Keratinocyte (primary cell): ENCODE results near the gene PKD1. TPM values are rescaled to one million over a fixed set of nuclear protein-coding genes. Genes with fewer than 3 reads are reported as not detected.
A peak's percentile ranks its signal among the peaks of the same experiment; 100 is the strongest.
"Not testable (repeated sequence)": the region's sequence is repeated elsewhere in the genome, so short reads cannot be mapped to it uniquely, and the experiment has no call there.

Experiments used
- DNase-seq: peaks from one replicate; pipeline ENCODE4 v3.0.0-alpha.2; 2011; ENCODE audit warnings: low read depth, missing footprints, low spot score
- FAIRE-seq: peaks from 2 replicates; lab custom pipeline; 2011; peaks lifted over from hg19 to GRCh38; lab: Jason Lieb, UNC
- H2AFZ ChIP-seq: 2 replicates; pipeline ENCODE4 v1.6.0; 2012; ENCODE audit warnings: low read length, control low read depth, inconsistent platforms; ENCODE audit not compliant: control insufficient read depth
- H3K27ac ChIP-seq: 2 replicates; pipeline ENCODE4 v1.5.1; 2011; ENCODE audit warnings: low read length; ENCODE audit not compliant: control insufficient read depth, insufficient read depth
- H3K27me3 ChIP-seq: 3 replicates; pipeline ENCODE4 v1.6.0; 2011; ENCODE audit warnings: low read length; ENCODE audit not compliant: control insufficient read depth, insufficient read depth; ENCODE audit errors: extremely low read depth
- H3K36me3 ChIP-seq, 2 experiments: 2 replicates in 1 of 2; 3 replicates in 1 of 2; pipeline ENCODE4 v1.5.1; 2011; ENCODE audit warnings: low read length in 2 of 2, mild to moderate bottlenecking in 1 of 2; ENCODE audit not compliant: control insufficient read depth in 2 of 2, insufficient read depth in 2 of 2; ENCODE audit errors: extremely low read depth in 1 of 2
- H3K4me1 ChIP-seq: 3 replicates; pipeline ENCODE4 v1.5.1; 2011; ENCODE audit warnings: low read length; ENCODE audit not compliant: control insufficient read depth, insufficient read depth; ENCODE audit errors: extremely low read depth
- H3K4me2 ChIP-seq: 3 replicates; pipeline ENCODE4 v1.6.0; 2011; ENCODE audit warnings: low read depth, low read length; ENCODE audit not compliant: control insufficient read depth, insufficient read depth; ENCODE audit errors: extremely low read depth
- H3K4me3 ChIP-seq, 3 experiments: fragments of 200-600 bp in 1 of 3; sonication (generic) in 1 of 3; 2 replicates in 2 of 3; 3 replicates in 1 of 3; pipeline ENCODE4 v1.5.1; 2011 to 2016; ENCODE audit warnings: low read length in 3 of 3, mild to moderate bottlenecking in 3 of 3, control low read depth in 2 of 3, inconsistent platforms in 1 of 3, low read depth in 1 of 3, mixed read lengths in 1 of 3, mixed run types in 1 of 3, moderate library complexity in 1 of 3; ENCODE audit not compliant: control insufficient read depth in 2 of 3, insufficient read depth in 2 of 3; ENCODE audit errors: extremely low read depth in 1 of 3
- H3K79me2 ChIP-seq: 2 replicates; pipeline ENCODE4 v1.6.0; 2012; ENCODE audit warnings: low read length; ENCODE audit not compliant: control insufficient read depth, insufficient read depth
- H3K9ac ChIP-seq: 3 replicates; pipeline ENCODE4 v1.6.0; 2011; ENCODE audit warnings: low read length; ENCODE audit not compliant: control insufficient read depth, insufficient read depth; ENCODE audit errors: extremely low read depth
- H3K9me1 ChIP-seq: 3 replicates; pipeline ENCODE4 v1.6.0; 2011; ENCODE audit warnings: low read length; ENCODE audit not compliant: control insufficient read depth, insufficient read depth; ENCODE audit errors: extremely low read depth
- H3K9me3 ChIP-seq: 2 replicates; pipeline ENCODE4 v1.5.1; 2012; ENCODE audit warnings: low read depth, low read length; ENCODE audit not compliant: control insufficient read depth
- H4K20me1 ChIP-seq: 3 replicates; pipeline ENCODE4 v1.6.0; 2011; ENCODE audit warnings: low read length; ENCODE audit not compliant: control insufficient read depth, insufficient read depth; ENCODE audit errors: extremely low read depth
- EZH2 ChIP-seq: IDR thresholded peaks from one replicate; pipeline ENCODE4 v1.6.1; 2012; ENCODE audit warnings: inconsistent platforms, mild to moderate bottlenecking, low read length, moderate library complexity
- dilution Hi-C: fragments of 300-500 bp; cut with MboI; formaldehyde crosslinking; loops from one replicate; pipeline ENCODE4 v1.7.0; 2020; ENCODE audit warnings: low sequenced_read_pairs; ENCODE audit not compliant: extremely low pct_ligation_motif_present
- polyA plus RNA-seq, 5 experiments: library from polyadenylated mRNA; depleted of rRNA in 3 of 5; stranded (reverse) in 3 of 5; stranded (forward) in 1 of 5; unstranded in 1 of 5; fragments of >200 nt; gene quantifications; 1 replicate in 1 of 5; 2 replicates in 3 of 5; 3 replicates in 1 of 5; pipeline versions ENCODE4 v1.2.1 to v1.2.3, GENCODE V29; 2011 to 2012; ENCODE audit warnings: missing spikeins in 2 of 5, low read depth in 1 of 5, low replicate concordance in 1 of 5
- TF ChIP-seq, protein P1 (sequence below), 3 experiments: IDR thresholded peaks in 1 of 3; conservative IDR thresholded peaks in 1 of 3; optimal IDR thresholded peaks in 1 of 3; 2 replicates in 2 of 3; 3 replicates in 1 of 3; pipeline versions ENCODE3 to v1.5.1; 2011; ENCODE audit warnings: low read length in 3 of 3, mild to moderate bottlenecking in 3 of 3, moderate library complexity in 2 of 3, control low read depth in 1 of 3, inconsistent platforms in 1 of 3; ENCODE audit not compliant: insufficient read depth in 2 of 3; ENCODE audit errors: extremely low read depth in 1 of 3

Gene PKD1
- polyA plus RNA-seq, 1 donor (not counting 4 experiments of a cell fraction or from before 2014, with no cell fraction given) = 10.6 TPM

- peak; percentile 59 for FAIRE-seq
These were observed 12.6 kb downstream of the PKD1 start for GRCh38 chr16:2122934-2123683.

DNA sequence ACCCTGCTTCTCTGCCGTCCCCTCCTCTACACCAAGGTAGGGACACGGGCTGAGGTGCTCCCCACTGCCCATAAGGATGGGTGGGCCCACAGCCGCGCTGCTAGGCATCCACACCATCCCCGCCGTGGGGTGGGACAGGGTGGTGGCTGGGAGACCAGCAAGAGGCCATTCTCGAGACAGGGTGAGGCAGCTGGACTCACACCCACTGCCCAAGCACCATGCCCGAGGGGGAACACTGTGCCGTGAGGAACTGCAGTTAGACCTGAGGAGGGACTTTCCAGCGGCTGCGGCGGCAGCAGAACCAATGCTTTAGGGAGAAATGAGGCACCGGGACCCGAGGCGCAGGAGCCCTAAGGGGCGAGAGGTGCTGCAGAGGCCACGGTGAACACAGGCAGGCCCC lies 13.3 kb downstream of the PKD1 start:
- Histone ChIP-seq H3K4me1 (peaks cover 45% of the 10 kb centered on the region), H3K4me3 (peak overlapping the region in 1 of 3 experiments; percentile 23), H3K27ac (peak overlapping the region; percentile 33), H2AFZ (no peak overlapping the region), H3K9me3 (no peaks in the 10 kb centered on the region), H3K4me2 (peak overlapping the region; percentile 45), H3K27me3 (no peaks in the 10 kb centered on the region), H3K9ac (peak overlapping the region; percentile 36), H3K79me2 (peaks cover 39% of the 10 kb centered on the region), H4K20me1 (peaks cover 2% of the 10 kb centered on the region), H3K36me3 (no peaks in the 10 kb centered on the region), H3K9me1 (no peaks in the 10 kb centered on the region)
- dilution Hi-C loops = no loop called here
- FAIRE-seq (no peak), DNase-seq (no peak)
- TF ChIP-seq EZH2 = no peak
- TF ChIP-seq, protein P1, sequence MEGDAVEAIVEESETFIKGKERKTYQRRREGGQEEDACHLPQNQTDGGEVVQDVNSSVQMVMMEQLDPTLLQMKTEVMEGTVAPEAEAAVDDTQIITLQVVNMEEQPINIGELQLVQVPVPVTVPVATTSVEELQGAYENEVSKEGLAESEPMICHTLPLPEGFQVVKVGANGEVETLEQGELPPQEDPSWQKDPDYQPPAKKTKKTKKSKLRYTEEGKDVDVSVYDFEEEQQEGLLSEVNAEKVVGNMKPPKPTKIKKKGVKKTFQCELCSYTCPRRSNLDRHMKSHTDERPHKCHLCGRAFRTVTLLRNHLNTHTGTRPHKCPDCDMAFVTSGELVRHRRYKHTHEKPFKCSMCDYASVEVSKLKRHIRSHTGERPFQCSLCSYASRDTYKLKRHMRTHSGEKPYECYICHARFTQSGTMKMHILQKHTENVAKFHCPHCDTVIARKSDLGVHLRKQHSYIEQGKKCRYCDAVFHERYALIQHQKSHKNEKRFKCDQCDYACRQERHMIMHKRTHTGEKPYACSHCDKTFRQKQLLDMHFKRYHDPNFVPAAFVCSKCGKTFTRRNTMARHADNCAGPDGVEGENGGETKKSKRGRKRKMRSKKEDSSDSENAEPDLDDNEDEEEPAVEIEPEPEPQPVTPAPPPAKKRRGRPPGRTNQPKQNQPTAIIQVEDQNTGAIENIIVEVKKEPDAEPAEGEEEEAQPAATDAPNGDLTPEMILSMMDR (optimal IDR thresholded peaks at IDR 0.05 in 1 of 3, IDR thresholded peaks at IDR 0.05 in 1 of 3, conservative IDR thresholded peaks at IDR 0.05 in 1 of 3; ENCODE audit: extremely low read depth in 1 of 3, insufficient read depth in 2 of 3, low read length in 3 of 3) = no peak

More at GRCh38 chr16:2122934-2123683, 12.6 kb downstream of the PKD1 start:
- dilution Hi-C loops, H3K9me1 ChIP-seq, H3K9me3 ChIP-seq, H2AFZ ChIP-seq, H4K20me1 ChIP-seq, DNase-seq, H3K36me3 ChIP-seq, H3K27me3 ChIP-seq, H3K4me3 ChIP-seq: not testable (repeated sequence)
- H3K27ac ChIP-seq = peak overlapping the region; percentile 20
- H3K4me1 ChIP-seq = peaks cover 47% of the 10 kb centered on the region
- peaks cover 39% of the 10 kb centered on the region for H3K79me2 ChIP-seq
- H3K4me2 ChIP-seq = peak overlapping the region; percentile 45
- peak overlapping the region; percentile 36 for H3K9ac ChIP-seq
